Stimulated activated CD4-positive, alpha-beta T cell treated with anti-CD3 and anti-CD28 coated beads, TNF-alpha, amount 100 ng/mL, for 24 hours (primary cell): ENCODE measurements around the gene REM2.

Experiments used
- DNase-seq, 3 experiments: peaks; one replicate each; pipeline ENCODE4 v3.0.0-alpha.2; 2020; ENCODE audit warnings: low read depth in 3 of 3

Gene REM2

GRCh38 chr14:22929104-22929960, 46.3 kb downstream of the REM2 start, which contains the start of gene PRMT5:
Gene PRMT5, minus strand, starts transcription at chr14:22929376. Its CDS starts 15 bp downstream, at chr14:22929361.
- DNase-seq = peak; percentile 91 to 98 (median 96)

- DNase-seq = no peak
Observed at GRCh38 chr14:22929961-22930364, 46.9 kb downstream of the REM2 start.

GRCh38 chr14:22932146-22932545, 49.1 kb downstream of the REM2 start:
- no peak for DNase-seq

- no peak for DNase-seq
Observed at GRCh38 chr14:22935156-22935555, 52.1 kb downstream of the REM2 start.
